Fibroblast of skin of right biceps (primary cell): ENCODE results near the gene PLPPR1.
"Not testable (repeated sequence)": the region's sequence is repeated elsewhere in the genome, so short reads cannot be mapped to it uniquely, and the experiment has no call there.

Source experiments
- DNase-seq: peaks from one replicate; pipeline ENCODE4 v3.0.0-alpha.2; 2013

The PLPPR1 gene

DNA sequence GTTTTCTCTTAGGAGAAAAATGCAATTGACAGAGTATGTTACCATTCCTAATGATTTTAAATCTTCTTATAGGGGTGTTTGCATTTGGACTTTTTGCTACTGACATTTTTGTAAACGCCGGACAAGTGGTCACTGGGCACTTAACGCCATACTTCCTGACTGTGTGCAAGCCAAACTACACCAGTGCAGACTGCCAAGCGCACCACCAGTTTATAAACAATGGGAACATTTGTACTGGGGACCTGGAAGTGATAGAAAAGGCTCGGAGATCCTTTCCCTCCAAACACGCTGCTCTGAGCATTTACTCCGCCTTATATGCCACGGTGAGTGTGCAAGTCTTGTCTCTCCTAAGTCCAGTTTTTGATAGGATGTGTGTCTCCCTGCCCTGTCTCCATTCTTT, 280.6 kb downstream of the PLPPR1 start:
- no peak for DNase-seq

DNA sequence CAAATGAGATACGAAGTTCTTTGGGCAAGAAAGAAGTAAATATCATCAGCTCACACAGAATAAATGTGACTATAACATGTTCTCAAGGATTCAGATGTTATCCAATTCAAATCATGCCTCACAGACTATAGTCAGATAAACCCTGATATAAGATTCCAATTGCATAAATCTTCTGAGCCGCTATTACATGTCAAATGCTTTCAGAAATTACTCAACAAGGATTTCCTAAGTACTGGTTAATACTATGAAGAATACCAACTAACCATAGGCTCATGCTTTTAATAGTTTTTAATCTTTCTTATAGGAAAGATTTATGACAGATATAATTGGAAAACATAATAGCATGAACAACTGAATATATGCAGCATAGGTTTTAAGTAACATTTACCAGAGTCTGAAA, 282.7 kb downstream of the PLPPR1 start:
- DNase-seq: no peak

DNA sequence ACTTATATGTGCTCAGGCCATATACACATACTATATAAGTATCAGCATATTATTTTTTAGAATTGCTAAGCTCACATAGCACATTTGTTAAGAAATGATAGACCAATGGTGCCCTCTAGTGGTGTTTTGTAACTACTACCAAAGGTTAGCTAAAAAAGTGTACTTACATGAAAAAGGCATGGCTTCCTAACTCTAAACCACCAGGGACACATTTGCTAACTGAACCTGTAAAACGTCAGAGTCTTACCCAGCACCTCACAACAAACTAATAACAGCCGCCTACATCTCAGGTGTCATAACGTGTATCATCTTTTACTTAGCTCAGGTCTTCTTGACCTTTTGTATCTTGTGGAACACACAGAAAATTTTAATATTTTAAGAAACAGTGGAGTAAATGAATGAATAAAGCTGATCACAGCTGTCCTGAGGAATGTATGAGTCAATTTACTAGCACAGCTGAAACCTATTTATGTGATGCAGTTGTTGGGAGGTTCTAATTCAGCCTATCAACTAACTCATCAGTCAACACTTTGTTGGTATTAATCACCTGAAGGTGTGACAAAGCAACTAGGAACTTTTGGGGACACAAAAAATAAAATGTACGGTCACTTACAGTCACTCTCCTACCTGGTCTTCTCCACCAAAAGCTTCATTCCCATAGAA, 283.4 kb downstream of the PLPPR1 start:
- peak; percentile 72 for DNase-seq

DNA sequence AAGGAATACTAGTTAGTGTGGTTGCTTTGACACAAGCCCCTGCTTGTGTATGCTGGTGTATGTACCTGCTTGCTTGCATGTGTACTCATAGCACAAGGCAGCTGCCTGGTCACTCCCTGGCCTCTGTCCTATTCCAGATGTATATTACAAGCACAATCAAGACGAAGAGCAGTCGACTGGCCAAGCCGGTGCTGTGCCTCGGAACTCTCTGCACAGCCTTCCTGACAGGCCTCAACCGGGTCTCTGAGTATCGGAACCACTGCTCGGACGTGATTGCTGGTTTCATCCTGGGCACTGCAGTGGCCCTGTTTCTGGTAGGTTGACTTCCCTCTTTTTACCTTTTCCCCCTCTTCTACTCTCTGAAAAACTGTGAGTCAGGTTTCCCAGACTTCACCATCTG, 284.1 kb downstream of the PLPPR1 start:
- no peak for DNase-seq

DNA sequence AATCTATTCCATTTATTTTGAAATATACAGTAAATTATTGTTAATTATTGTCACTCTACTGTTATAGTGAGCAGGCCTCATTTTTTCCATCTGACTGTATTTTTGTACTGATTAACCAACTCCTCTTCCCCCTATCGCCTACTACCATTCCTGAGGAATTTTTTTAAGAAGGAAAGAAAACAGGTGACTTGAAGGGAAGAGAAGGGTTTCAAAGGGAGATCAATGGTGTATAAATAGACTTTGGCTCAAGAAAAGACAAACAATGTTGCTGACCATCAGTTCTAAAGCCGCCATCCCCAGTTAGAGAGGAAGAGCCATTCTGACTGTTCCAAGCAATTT, 286.6 kb downstream of the PLPPR1 start:
- DNase-seq: no peak

DNA sequence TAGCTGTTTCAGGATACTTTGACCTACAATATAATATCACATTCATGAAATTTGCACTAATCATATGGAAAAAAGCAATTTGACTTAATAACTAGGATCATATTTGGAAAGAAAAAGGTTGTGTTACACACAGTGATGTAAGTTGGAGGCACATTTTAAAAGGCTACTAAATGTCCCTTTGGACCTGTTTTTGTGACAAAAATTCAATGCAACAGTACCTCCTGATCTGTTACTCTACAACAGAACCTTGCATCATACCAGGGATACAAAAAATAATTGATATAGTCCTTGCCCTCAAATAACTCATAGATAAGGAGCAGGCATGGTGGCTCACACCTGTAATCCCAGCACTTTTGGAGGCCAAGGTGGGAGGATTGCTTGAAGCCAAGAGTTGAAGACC, 289.2 kb downstream of the PLPPR1 start:
- DNase-seq: no peak

DNA sequence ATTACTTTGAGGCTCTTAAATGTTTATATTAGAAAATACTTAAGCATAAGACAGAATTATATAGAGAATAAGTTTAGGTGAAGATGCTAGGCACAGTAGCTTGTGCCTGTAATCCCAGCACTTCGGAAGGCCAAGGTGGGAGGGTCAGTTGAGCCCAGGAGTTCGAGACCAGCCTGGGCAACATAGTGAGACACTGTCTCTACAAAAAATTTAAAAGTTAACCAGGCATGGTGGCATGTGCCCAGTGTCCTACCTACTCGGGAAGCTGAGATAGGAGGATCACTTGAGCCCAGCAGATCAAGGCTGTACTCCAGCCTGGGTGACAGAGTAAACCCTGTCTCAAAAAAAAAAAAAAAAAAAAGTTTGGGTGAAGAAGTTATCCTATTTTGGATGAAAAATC, 294.6 kb downstream of the PLPPR1 start:
- DNase-seq: no peak

DNA sequence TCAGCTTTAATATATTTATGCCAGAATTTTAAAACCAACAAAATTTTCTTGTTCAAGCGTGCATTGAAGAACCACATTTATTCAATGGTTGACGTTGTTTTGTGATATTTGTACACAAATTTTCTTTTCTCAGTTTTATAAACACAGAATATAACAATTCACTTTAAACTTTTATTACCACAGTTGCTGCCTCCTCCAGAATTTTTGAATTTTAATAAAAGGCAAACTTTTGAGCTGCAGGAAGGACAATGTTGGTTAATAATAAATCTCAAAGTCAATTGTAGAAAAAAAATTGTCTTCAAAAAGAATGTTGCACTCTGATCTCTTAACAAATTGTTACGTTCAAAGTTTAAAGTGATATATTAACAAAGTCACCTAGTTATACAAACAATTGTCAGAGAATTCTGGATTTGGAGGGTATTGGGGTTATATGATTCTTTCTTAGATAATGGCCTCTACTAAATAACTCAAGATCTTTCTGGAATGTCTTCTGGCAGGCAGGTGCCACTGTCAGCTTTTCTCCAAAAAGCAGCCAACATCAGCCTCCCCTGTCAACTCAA, 295.8 kb downstream of the PLPPR1 start:
- DNase-seq: no peak

DNA sequence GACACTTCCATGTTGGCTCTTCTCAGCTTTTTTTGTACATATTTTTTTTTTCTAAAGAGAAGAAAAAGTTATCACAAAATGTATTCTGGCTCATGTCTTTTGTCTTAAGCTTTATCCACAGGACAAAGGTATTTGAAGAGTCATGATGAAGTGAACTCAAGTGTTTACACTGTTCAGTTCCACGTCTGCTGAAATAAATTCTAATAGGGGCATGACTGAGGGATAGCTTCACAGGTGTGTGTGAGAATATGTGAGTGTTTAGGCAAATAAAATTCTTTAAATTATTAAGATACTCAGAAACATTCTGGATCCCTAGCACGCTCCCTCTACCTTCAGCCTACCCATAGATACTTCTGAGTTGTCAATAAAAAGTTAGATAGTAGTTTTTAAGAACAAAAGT, 296.5 kb downstream of the PLPPR1 start:
- DNase-seq: no peak

DNA sequence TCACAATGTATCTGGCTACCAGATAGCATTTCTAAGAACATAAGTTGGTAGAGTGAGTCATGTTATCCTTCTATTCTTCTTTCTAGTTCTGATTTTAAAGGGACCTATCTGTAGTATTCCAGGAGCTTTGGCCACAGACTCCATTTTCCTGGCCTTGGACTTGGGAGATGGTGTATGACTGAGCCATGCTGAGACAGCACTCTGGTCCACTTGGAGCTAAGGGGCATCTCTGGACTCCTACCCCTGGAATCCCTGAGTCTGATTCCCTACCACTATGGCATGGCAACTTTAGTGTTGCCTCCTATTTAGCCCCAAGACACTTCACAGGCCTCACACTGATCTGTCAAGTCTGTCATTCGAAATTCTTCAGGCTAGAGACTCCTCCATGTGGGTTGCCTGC, 297.5 kb downstream of the PLPPR1 start:
- DNase-seq: no peak

DNA sequence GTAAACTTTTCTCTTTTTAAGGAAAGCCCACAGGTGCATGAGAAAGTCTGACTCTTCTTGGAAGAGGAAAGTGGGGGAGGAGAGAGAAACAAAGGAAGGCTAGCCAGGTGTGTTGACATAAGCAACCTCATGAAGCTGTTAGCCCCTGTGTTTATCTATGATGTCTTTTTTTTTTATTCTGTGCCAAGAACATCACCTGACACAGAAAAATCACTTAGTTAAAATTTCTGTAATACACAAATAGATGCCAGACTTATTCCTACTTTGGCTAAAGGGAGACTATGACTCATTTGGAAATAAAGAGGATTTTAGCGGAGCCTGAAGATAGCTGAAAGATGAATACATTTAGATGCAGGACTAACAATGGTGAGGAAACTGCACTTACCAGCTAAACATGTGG, 298.0 kb downstream of the PLPPR1 start:
- no peak for DNase-seq

DNA sequence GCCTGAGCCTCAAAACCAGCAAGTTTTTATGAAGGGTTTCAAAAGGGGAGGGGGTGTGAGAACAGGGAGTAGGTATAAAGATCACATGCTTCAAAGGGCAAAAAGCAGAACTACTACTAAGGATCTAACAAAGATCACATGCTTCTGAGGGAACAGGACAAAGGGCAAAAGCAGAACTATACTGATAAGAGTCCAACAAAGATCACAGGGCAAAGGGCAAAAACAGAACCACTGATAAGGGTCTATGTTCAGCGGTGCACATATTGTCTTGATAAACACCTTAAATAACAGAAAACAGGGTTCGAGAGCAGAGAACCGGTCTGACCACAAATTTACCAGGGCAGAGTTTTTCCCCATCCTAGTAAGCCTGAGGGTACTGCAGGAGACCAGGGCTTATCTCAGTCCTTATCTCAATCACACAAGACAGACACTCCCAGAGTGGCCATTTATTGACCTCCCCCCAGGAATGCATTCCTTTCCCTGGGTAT, 298.9 kb downstream of the PLPPR1 start:
- DNase-seq: not testable (repeated sequence)

DNA sequence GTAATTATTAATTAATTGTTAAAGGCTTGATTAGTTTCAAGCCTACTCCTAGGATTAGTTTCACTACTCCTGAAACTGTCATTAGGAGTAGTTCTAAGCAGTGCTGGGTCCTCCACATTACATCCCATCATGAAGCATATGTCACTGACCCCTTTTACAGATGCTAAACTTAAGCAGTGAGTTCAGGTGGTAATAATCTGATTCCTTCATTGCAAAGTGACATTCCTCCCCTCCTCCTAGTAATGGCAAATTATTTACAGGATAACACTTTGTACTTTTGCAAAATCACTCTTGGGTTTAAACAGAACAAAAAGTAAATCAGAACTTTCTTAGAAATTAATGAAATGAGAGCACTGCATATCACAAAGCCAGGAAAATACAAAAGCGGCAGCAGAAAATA, 303.8 kb downstream of the PLPPR1 start:
- DNase-seq: no peak

DNA sequence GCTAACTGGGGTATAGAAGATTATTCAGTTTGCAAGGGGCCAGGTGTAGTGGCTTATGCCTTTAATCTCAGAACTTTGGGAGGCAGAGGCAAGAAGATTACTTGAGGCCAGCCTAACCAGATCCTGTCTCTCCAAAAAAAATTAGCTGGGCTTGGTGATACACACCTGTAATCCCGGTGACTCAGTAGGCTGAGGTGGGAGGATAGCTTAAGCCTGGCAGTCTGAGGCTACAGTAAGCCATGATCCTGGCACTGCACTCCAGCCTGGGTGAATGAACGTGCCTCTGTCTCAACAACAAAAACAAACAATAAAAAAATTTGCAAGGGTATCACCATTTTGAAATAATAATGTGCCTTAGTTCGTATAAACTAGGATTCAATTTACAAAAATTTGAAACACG, 305.0 kb downstream of the PLPPR1 start:
- no peak for DNase-seq

DNA sequence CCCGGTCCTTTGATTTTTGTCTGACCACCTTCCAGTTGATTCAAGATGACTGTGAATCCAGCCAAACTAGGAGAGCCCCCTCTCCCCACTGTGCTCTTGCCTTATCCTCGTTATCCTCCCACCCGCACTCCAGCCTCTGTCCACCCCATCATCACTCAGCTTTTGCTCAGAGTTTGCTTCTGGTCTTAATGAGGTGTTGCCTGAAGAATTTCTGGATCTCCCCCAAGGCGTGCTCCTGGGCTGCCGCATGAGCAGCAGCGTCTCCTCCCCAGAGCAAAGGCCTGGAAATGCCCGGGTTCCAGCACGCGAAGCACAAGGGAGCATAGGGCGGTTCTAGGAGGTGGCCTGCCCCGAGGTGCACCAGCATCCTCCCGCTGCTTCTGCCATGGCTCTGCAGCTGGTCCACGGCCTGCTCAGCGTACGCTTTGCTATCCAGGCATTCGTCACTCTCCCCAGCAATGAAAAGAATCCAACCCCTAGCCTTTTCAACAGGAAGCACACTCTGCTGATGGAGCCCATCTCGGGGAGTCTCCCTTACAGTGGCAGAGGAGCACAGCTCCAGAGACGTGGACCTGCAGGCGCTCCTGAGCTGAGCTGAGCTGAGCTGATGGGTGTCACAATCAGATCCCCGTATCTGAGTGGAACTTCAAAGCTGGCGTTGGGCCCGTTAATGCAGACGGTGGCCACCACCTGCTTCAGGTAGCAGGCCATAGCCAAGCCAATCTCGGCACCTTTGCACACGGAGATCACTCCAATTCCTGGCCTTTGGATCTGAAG, 305.6 kb downstream of the PLPPR1 start:
- DNase-seq: no peak

DNA sequence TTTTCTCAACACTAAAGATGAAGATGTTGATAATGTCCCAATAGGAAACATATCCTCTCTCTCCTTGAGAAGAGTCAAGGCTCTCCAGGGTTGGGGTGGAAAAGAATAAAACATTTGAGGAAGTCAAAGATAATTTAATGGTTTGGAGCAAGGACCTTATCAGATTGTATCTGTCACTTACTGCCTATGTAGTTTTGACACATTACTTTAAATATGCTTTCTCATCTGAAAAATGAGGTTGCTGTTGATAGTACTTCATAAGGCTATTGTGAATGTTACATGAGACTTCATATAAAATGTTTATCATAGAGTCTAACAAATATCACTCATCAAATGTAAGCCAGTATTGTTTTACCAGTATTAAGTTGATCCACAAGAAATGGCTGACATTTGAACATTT, 307.6 kb downstream of the PLPPR1 start:
- no peak for DNase-seq

DNA sequence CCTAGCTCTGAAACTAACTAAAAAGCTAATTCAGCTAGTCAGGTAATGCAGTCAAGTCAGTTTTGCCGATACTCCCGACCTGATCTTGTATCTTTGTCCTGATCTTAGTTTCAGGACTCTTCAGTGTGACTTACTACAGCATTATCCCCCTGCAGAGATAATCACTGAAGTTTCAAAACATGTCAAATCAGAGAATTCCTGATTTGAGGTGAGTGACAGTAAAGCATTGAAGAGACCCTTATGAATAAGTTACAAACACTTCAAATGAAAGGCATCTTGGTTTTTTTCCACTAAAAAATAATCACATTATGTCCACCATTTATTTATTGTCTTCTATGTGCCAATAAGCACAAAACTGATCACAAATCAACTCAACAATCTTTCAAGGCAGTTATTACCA, 308.7 kb downstream of the PLPPR1 start:
- DNase-seq: no peak

DNA sequence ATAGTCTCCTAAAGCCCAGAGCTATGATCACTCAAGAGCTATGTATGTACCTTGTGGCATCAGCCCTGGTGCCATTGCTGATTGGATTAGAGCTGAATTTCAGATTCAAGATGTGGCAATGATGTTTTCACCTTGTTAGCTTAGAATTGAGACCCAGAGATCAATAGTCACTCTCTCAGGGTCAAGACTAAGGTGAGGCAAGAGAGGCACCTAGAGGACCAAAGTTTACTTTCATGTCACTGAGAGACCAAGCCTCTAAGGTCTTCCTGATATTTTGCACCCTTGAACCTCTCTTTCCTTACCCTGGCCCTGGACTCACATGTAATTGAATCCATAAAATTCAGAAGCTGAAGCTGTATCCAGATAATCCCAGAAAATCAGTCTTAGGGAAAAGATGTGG, 313.4 kb downstream of the PLPPR1 start:
- DNase-seq: no peak

DNA sequence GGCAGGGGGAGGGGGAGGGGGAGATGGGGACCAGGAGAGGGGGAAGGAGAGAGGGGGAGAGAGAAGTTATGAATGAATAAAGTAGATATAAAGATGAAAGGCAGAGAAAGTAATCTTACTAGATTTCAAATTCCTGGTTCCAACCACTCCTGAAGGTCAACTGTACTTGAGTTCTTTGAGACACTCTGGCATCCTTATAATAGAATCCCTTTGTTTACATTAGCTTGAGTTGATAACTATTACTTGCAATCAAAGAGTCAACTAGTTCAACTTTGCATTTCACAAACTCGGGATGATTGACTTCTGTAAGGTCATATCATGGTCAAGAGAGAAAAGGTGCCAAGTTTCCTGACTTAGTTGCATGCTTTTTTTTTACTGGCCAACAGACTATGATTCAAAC, 314.1 kb downstream of the PLPPR1 start:
- no peak for DNase-seq

DNA sequence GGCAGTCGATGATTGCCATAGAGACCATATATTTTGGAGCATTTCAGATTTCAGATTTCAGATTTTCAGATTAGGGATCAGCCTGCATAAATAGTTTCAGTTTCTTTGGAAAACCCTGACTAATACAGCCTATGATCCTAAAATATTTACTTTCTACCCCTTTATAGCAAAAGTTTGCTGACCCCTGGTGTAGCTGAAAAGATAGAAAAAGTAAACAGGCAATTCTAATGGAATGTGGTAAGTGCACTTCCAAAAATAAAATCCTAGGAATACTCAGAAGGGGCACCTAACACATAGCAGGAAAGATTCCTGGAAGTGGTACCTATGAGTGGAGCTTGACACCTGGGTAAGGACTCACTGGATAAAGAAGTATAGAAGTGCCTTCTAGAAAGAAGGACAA, 321.8 kb downstream of the PLPPR1 start:
- no peak for DNase-seq

DNA sequence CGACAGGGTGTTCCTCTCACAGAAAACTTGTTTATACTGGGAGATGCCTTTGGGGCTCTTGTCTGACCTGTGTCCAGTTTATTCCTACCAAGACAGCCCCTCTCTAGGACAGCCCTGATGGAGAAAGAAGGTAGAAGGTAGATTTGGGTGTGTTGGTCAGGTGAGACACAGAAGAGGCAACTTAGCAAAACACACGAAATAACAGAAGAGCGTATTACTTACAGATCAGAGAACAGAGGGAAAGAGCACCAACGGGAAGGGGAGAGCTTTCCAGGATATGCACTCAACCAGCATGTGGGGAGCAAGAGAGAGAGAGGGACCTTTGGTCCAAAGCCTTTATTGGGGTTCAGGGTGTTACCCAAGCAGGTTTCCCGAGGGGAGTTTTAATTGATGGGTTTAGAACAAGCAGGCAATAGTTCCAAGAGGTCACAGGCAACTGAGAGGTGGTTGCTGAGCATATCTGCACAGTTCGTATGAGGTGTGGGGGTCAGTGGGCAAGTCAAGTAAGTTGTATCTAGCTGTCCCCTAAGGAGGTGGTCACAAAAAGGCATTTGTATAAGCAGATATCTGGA, 324.5 kb downstream of the PLPPR1 start:
- no peak for DNase-seq

DNA sequence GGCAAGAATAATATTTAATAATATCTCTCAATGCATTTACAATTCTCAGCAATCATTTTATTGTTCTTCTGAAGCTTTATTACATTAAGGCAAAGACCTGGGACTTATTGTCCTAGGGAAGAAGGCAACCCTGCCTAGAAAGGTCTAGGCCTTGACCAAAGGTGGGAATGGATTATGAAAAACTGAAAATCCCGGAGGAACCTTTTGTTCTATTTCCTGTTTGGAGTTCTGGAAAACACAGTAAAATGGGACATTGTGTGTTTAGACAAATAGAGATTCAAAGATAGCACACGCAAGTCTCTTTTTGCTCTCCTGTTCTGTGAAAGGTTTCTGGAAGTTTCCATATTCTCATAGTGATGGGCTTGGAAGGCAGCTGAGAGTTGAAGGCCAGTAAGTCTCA, 325.2 kb downstream of the PLPPR1 start:
- DNase-seq: no peak

DNA sequence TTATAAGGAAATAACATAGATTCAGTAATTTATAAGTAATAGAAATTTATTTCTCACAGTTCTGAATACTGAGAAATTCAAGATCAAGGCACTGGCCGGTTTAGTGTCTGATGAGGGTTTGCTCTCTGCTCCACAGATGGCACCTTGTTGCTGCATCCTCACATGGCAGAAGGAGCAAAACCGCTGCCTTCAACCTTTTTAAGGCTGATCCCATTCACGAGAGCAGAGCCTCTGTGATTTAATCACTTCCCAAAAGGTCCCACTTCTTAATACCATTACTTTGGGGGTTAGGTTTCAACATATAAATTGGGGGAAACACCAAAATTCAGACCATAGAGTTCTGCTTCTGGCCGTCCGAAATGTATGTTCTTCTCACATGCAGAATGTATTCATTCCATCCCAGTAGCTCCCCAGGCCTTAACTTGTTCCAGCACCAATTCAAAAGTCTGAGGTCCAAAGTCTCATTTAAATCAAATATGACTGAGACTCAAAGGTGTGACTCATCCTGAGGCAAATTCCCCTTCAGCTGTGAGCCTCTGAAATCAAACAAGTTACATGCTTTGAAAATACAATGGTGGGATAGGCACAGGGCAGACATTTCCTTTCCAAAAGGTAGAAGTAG, 325.7 kb downstream of the PLPPR1 start:
- no peak for DNase-seq
